HepG2 (cell line): Measurements from ENCODE around the gene ADAT3. TPM values are rescaled to one million over a fixed set of nuclear protein-coding genes. Genes with fewer than 3 reads are reported as not detected.

Source experiments
- BCL6 ChIP-seq: IDR thresholded peaks from 2 replicates; pipeline ENCODE4 v1.6.1; 2016; ENCODE audit warnings: missing genetic modification reagents, missing compliant biosample characterization
- ELF1 ChIP-seq: sonication (generic); formaldehyde crosslinking; IDR thresholded peaks from 2 replicates; pipeline ENCODE4 v1.4.0; 2020; ENCODE audit warnings: missing genetic modification reagents
- ELF3 ChIP-seq: IDR thresholded peaks from 2 replicates; pipeline ENCODE4 v1.6.1; 2016; ENCODE audit warnings: missing genetic modification reagents, missing compliant biosample characterization
- HMG20B ChIP-seq: conservative IDR thresholded peaks from 2 replicates; pipeline ENCODE4 v1.6.1; 2016; ENCODE audit warnings: missing genetic modification reagents, missing compliant biosample characterization
- KAT2B ChIP-seq: fragments of 150-350 bp; IDR thresholded peaks from 2 replicates; pipeline ENCODE4 v1.6.1; 2014; ENCODE audit warnings: low read depth, low read length, borderline replicate concordance
- KDM1A ChIP-seq: IDR thresholded peaks from 2 replicates; pipeline ENCODE4 v1.6.1; 2016; ENCODE audit warnings: missing compliant biosample characterization
- MXD4 ChIP-seq: IDR thresholded peaks from 2 replicates; pipeline ENCODE4 v1.6.1; 2016; ENCODE audit warnings: mild to moderate bottlenecking, missing biosample characterization, missing genetic modification reagents
- NR0B2 ChIP-seq: sonication (generic); formaldehyde crosslinking; IDR thresholded peaks from 2 replicates; pipeline ENCODE4 v1.4.0; 2020; ENCODE audit warnings: mild to moderate bottlenecking, missing genetic modification reagents
- PITX1 ChIP-seq: sonication (generic); formaldehyde crosslinking; IDR thresholded peaks from 2 replicates; pipeline ENCODE4 v1.5.1; 2020; ENCODE audit warnings: mild to moderate bottlenecking, missing genetic modification reagents
- STAG1 ChIP-seq: sonication (generic); formaldehyde crosslinking; IDR thresholded peaks from 2 replicates; pipeline ENCODE4 v1.4.0; 2020; ENCODE audit warnings: missing genetic modification reagents
- ZNF143 ChIP-seq: sonication (generic); formaldehyde crosslinking; IDR thresholded peaks from 2 replicates; pipeline ENCODE4 v1.4.0; 2020; ENCODE audit warnings: missing genetic modification reagents
- ZNF317 ChIP-seq: sonication (generic); formaldehyde crosslinking; IDR thresholded peaks from 2 replicates; pipeline ENCODE4 v1.5.0; 2020; ENCODE audit warnings: mild to moderate bottlenecking, missing genetic modification reagents
- ZNF441 ChIP-seq: sonication (generic); formaldehyde crosslinking; IDR thresholded peaks from 2 replicates; pipeline ENCODE4 v1.7.0; 2021; ENCODE audit warnings: missing genetic modification reagents, borderline replicate concordance
- ZNF614 ChIP-seq: IDR thresholded peaks from 2 replicates; pipeline ENCODE4 v1.6.1; 2018; ENCODE audit warnings: missing biosample characterization, missing genetic modification reagents, inconsistent platforms, borderline replicate concordance
- ZNF660 ChIP-seq: sonication (generic); formaldehyde crosslinking; IDR thresholded peaks from 2 replicates; pipeline ENCODE4 v1.5.1; 2020; ENCODE audit warnings: mild to moderate bottlenecking, low read depth, missing genetic modification reagents, borderline replicate concordance
- ZNF687 ChIP-seq: sonication (generic); formaldehyde crosslinking; IDR thresholded peaks from 2 replicates; pipeline ENCODE4 v1.5.1; 2020; ENCODE audit warnings: mild to moderate bottlenecking, missing genetic modification reagents, moderate library complexity
- ZNF883 ChIP-seq: sonication (generic); formaldehyde crosslinking; IDR thresholded peaks from 2 replicates; pipeline ENCODE4 v1.5.1; 2020; ENCODE audit warnings: mild to moderate bottlenecking, missing genetic modification reagents; ENCODE audit errors: not compliant biosample characterization
- polyA plus RNA-seq, 8 experiments: library from polyadenylated mRNA; depleted of rRNA in 3 of 8; stranded (reverse) in 7 of 8; unstranded in 1 of 8; fragments of >200 nt; fragmentation: Illumina TruSeq in 4 of 8; extraction: Trizol in 4 of 8; gene quantifications; 2 replicates each; pipeline versions ENCODE4 v1.2.1 to v1.2.3, GENCODE V29; 2011 to 2016; ENCODE audit warnings: low read depth in 4 of 8, missing spikeins in 1 of 8, mixed read lengths in 1 of 8; ENCODE audit not compliant: insufficient read depth in 1 of 8
- total RNA-seq, 5 experiments: library from RNA; depleted of rRNA; stranded (reverse); fragments of >200 nt; fragmentation: Illumina TruSeq; extraction: Trizol; gene quantifications; 2 replicates each; pipeline ENCODE4 v1.2.3, GENCODE V29; 2016; ENCODE audit warnings: low read depth in 1 of 5
- TF ChIP-seq, protein P1 (sequence below): sonication (generic); formaldehyde crosslinking; IDR thresholded peaks from 2 replicates; pipeline ENCODE4 v1.8.0; 2022; ENCODE audit warnings: mild to moderate bottlenecking, missing genetic modification reagents
- TF ChIP-seq, protein P2 (sequence below): IDR thresholded peaks from 2 replicates; pipeline ENCODE4 v1.6.1; 2012; ENCODE audit warnings: low read length, improper control_type of control experiment
- TF ChIP-seq, protein P3 (sequence below): IDR thresholded peaks from 2 replicates; pipeline ENCODE4 v1.6.1; 2016; ENCODE audit warnings: missing genetic modification reagents, missing compliant biosample characterization

Gene ADAT3
- total and polyA plus RNA-seq, 2 of the 13 experiments (the other 11 are each of a cell fraction or from before 2014, with no cell fraction given), result 0.95 to 3.5 TPM

DNA sequence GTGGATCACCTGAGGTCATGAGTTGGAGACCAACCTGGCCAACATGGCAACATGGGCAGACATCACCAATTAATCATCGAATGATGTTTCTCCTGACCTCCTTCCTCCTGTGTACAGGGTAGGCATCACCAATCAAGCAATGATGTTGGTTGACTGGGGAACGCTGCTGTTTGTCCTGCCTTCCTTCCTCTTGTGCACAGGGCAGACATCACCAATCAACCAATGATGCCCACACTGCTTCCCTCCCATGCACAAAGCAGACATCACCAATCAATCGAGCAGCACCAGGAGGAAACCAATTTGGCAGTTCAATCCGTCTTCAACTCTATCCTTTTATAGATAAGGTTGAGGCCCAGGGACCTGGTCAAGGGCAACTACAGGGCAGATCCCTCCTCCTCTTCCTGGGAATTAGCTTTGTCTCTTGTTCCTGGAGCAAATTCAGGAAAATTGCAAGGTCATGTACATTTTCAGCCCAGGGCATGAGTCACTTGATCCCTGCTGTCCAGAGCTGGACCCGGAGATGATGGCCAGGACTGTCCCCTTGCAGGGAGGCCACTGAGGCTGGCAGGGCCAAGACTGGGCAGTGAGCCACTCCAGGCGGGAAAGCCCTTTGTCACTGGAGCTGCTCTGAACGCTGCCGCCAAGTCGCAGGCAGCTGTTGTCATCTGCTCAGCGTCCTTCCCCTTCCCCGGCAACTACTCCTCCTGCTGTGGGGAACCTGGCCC, 30.4 kb downstream of the ADAT3 start (continued):
- no peak for TF ChIP-seq ZNF441 (CRISPR knock-in tag)
- TF ChIP-seq KDM1A (CRISPR knock-in tag), result 0 out of 2 replicates have a peak, but pooled peaks have one; percentile 65
- peak; percentile 35; the same call in 1 of the 2 replicates for TF ChIP-seq ELF3 (CRISPR knock-in tag)
- no peak for TF ChIP-seq KAT2B
- TF ChIP-seq HMG20B (CRISPR knock-in tag), result 0 out of 2 replicates have a peak, but pooled peaks have one; percentile 21
- TF ChIP-seq, protein P1, sequence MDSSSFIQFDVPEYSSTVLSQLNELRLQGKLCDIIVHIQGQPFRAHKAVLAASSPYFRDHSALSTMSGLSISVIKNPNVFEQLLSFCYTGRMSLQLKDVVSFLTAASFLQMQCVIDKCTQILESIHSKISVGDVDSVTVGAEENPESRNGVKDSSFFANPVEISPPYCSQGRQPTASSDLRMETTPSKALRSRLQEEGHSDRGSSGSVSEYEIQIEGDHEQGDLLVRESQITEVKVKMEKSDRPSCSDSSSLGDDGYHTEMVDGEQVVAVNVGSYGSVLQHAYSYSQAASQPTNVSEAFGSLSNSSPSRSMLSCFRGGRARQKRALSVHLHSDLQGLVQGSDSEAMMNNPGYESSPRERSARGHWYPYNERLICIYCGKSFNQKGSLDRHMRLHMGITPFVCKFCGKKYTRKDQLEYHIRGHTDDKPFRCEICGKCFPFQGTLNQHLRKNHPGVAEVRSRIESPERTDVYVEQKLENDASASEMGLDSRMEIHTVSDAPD (CRISPR knock-in tag), result no peak
- peak; percentile 59 for TF ChIP-seq BCL6
- peak; percentile 30; the same call in 1 of the 2 replicates for TF ChIP-seq PITX1
- TF ChIP-seq ELF1 (CRISPR knock-in tag), result peak; percentile 47; the same call in 1 of the 2 replicates
- peak; percentile 26 for TF ChIP-seq ZNF883 (CRISPR knock-in tag)
- TF ChIP-seq, protein P2, sequence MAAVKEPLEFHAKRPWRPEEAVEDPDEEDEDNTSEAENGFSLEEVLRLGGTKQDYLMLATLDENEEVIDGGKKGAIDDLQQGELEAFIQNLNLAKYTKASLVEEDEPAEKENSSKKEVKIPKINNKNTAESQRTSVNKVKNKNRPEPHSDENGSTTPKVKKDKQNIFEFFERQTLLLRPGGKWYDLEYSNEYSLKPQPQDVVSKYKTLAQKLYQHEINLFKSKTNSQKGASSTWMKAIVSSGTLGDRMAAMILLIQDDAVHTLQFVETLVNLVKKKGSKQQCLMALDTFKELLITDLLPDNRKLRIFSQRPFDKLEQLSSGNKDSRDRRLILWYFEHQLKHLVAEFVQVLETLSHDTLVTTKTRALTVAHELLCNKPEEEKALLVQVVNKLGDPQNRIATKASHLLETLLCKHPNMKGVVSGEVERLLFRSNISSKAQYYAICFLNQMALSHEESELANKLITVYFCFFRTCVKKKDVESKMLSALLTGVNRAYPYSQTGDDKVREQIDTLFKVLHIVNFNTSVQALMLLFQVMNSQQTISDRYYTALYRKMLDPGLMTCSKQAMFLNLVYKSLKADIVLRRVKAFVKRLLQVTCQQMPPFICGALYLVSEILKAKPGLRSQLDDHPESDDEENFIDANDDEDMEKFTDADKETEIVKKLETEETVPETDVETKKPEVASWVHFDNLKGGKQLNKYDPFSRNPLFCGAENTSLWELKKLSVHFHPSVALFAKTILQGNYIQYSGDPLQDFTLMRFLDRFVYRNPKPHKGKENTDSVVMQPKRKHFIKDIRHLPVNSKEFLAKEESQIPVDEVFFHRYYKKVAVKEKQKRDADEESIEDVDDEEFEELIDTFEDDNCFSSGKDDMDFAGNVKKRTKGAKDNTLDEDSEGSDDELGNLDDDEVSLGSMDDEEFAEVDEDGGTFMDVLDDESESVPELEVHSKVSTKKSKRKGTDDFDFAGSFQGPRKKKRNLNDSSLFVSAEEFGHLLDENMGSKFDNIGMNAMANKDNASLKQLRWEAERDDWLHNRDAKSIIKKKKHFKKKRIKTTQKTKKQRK, result no peak
- TF ChIP-seq, protein P3, sequence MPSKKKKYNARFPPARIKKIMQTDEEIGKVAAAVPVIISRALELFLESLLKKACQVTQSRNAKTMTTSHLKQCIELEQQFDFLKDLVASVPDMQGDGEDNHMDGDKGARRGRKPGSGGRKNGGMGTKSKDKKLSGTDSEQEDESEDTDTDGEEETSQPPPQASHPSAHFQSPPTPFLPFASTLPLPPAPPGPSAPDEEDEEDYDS, result 0 out of 2 replicates have a peak, but pooled peaks have one; percentile 16
- no peak for TF ChIP-seq MXD4 (CRISPR knock-in tag)
- TF ChIP-seq NR0B2, result 0 out of 2 replicates have a peak, but pooled peaks have one; percentile 36
- peak; percentile 48; the same call in 1 of the 2 replicates for TF ChIP-seq ZNF614
- TF ChIP-seq ZNF687 (CRISPR knock-in tag), result peak; percentile 70
- no peak for TF ChIP-seq STAG1 (CRISPR knock-in tag)
- no peak for TF ChIP-seq ZNF143
- TF ChIP-seq ZNF317, result no peak
- no peak for TF ChIP-seq ZNF660 (CRISPR knock-in tag)
